ENCODE data around the gene MAML3.
A peak's percentile ranks its signal among the peaks of the same experiment; 100 is the strongest.

MAML3 gene

GRCh38 chr4:139893801-139894200, 260.2 kb downstream of the MAML3 start:
- no peak overlapping the region for H3K4me3 ChIP-seq (replicated peaks; ENCODE audit: low read depth, low read length)
- no peak for DNase-seq (ENCODE audit: low read depth)
- no peak for TF ChIP-seq CTCF (IDR thresholded peaks at IDR 0.05; ENCODE audit: low read length, missing control alignments)

GRCh38 chr4:139892973-139893736, 260.8 kb downstream of the MAML3 start:
- peak; percentile 20 for TF ChIP-seq CTCF (IDR thresholded peaks at IDR 0.05; ENCODE audit: low read length, missing control alignments)
- H3K4me3 ChIP-seq (replicated peaks; ENCODE audit: low read depth, low read length): no peak overlapping the region
- DNase-seq (ENCODE audit: low read depth): peak; percentile 71

GRCh38 chr4:139890816-139891215, 263.2 kb downstream of the MAML3 start:
- peak; percentile 48 for TF ChIP-seq CTCF (IDR thresholded peaks at IDR 0.05; ENCODE audit: low read length, missing control alignments)
- H3K4me3 ChIP-seq (replicated peaks; ENCODE audit: low read depth, low read length): no peak overlapping the region
- DNase-seq (ENCODE audit: low read depth): peak; percentile 95

- no peak overlapping the region for H3K4me3 ChIP-seq (replicated peaks; ENCODE audit: low read depth, low read length)
- TF ChIP-seq CTCF (IDR thresholded peaks at IDR 0.05; ENCODE audit: low read length, missing control alignments): no peak
- DNase-seq (ENCODE audit: low read depth): no peak
Observed at GRCh38 chr4:139889901-139890300, 264.1 kb downstream of the MAML3 start.

GRCh38 chr4:139889264-139889663, 264.7 kb downstream of the MAML3 start:
- TF ChIP-seq CTCF (IDR thresholded peaks at IDR 0.05; ENCODE audit: low read length, missing control alignments): no peak
- no peak overlapping the region for H3K4me3 ChIP-seq (replicated peaks; ENCODE audit: low read depth, low read length)
- no peak for DNase-seq (ENCODE audit: low read depth)

GRCh38 chr4:139887962-139888735, 265.8 kb downstream of the MAML3 start:
- DNase-seq (ENCODE audit: low read depth): no peak
- TF ChIP-seq CTCF (IDR thresholded peaks at IDR 0.05; ENCODE audit: low read length, missing control alignments): no peak
- no peak overlapping the region for H3K4me3 ChIP-seq (replicated peaks; ENCODE audit: low read depth, low read length)
